ENCODE measurements around the gene AUTS2. TPM values are rescaled to one million over a fixed set of nuclear protein-coding genes. Genes with fewer than 3 reads are reported as not detected.
A peak's percentile ranks its signal among the peaks of the same experiment; 100 is the strongest.

AUTS2 gene
- total RNA-seq, 1 donor from 2014 or later = 80.6 TPM

GRCh38 chr7:70680306-70680705 lies 1082.0 kb downstream of the AUTS2 start:
- H3K27me3 Mint-ChIP-seq (ENCODE audit: unreplicated experiment) = no peaks in the 10 kb centered on the region

GRCh38 chr7:70680743-70681468 lies 1082.6 kb downstream of the AUTS2 start:
- Mint-ChIP-seq H3K27me3 (ENCODE audit: unreplicated experiment) (no peaks in the 10 kb centered on the region), H3K4me1 (ENCODE audit: unreplicated experiment) (peaks cover 5% of the 10 kb centered on the region), H3K27ac (ENCODE audit: unreplicated experiment) (no peak overlapping the region), H3K36me3 (ENCODE audit: unreplicated experiment) (peaks cover 10% of the 10 kb centered on the region), H3K9me3 (ENCODE audit: unreplicated experiment) (no peaks in the 10 kb centered on the region), H3K4me3 (ENCODE audit: unreplicated experiment) (no peak overlapping the region)
- no peak for TF ChIP-seq CTCF (IDR thresholded peaks at IDR 0.05)
- DNase-seq (ENCODE audit: extremely low spot score, unreplicated experiment) = no peak

More at GRCh38 chr7:70680306-70680705, 1082.0 kb downstream of the AUTS2 start:
- peaks cover 10% of the 10 kb centered on the region for H3K36me3 Mint-ChIP-seq (ENCODE audit: unreplicated experiment)
- no peaks in the 10 kb centered on the region for H3K9me3 Mint-ChIP-seq (ENCODE audit: unreplicated experiment)
- H3K27ac Mint-ChIP-seq (ENCODE audit: unreplicated experiment) = no peak overlapping the region
- H3K4me1 Mint-ChIP-seq (ENCODE audit: unreplicated experiment) = peaks cover 5% of the 10 kb centered on the region
- no peak for DNase-seq (ENCODE audit: extremely low spot score, unreplicated experiment)
- TF ChIP-seq CTCF (IDR thresholded peaks at IDR 0.05) = no peak
- H3K4me3 Mint-ChIP-seq (ENCODE audit: unreplicated experiment) = no peak overlapping the region

GRCh38 chr7:70681469-70682350 lies 1083.4 kb downstream of the AUTS2 start:
- H3K4me3 Mint-ChIP-seq (ENCODE audit: unreplicated experiment) = no peak overlapping the region
- H3K36me3 Mint-ChIP-seq (ENCODE audit: unreplicated experiment) = peaks cover 6% of the 10 kb centered on the region
- H3K27ac Mint-ChIP-seq (ENCODE audit: unreplicated experiment) = peak overlapping the region; percentile 20
- no peak for TF ChIP-seq CTCF (IDR thresholded peaks at IDR 0.05)
- H3K27me3 Mint-ChIP-seq (ENCODE audit: unreplicated experiment) = no peaks in the 10 kb centered on the region
- peaks cover 5% of the 10 kb centered on the region for H3K4me1 Mint-ChIP-seq (ENCODE audit: unreplicated experiment)
- DNase-seq (ENCODE audit: extremely low spot score, unreplicated experiment) = no peak
- no peaks in the 10 kb centered on the region for H3K9me3 Mint-ChIP-seq (ENCODE audit: unreplicated experiment)

GRCh38 chr7:70684173-70684572 lies 1085.9 kb downstream of the AUTS2 start:
- Mint-ChIP-seq H3K4me1 (ENCODE audit: unreplicated experiment) (peaks cover 5% of the 10 kb centered on the region), H3K27ac (ENCODE audit: unreplicated experiment) (no peak overlapping the region), H3K4me3 (ENCODE audit: unreplicated experiment) (no peak overlapping the region), H3K9me3 (ENCODE audit: unreplicated experiment) (no peaks in the 10 kb centered on the region), H3K36me3 (ENCODE audit: unreplicated experiment) (no peaks in the 10 kb centered on the region), H3K27me3 (ENCODE audit: unreplicated experiment) (no peaks in the 10 kb centered on the region)
- DNase-seq (ENCODE audit: extremely low spot score, unreplicated experiment) = no peak
- TF ChIP-seq CTCF (IDR thresholded peaks at IDR 0.05) = no peak

GRCh38 chr7:70693321-70693685 lies 1095.0 kb downstream of the AUTS2 start:
- Mint-ChIP-seq H3K9me3 (ENCODE audit: unreplicated experiment) (no peaks in the 10 kb centered on the region), H3K4me1 (ENCODE audit: unreplicated experiment) (peaks cover 30% of the 10 kb centered on the region), H3K27me3 (ENCODE audit: unreplicated experiment) (no peaks in the 10 kb centered on the region), H3K4me3 (ENCODE audit: unreplicated experiment) (peak overlapping the region; percentile 73), H3K36me3 (ENCODE audit: unreplicated experiment) (no peaks in the 10 kb centered on the region), H3K27ac (ENCODE audit: unreplicated experiment) (peak overlapping the region; percentile 65)
- DNase-seq (ENCODE audit: extremely low spot score, unreplicated experiment) = no peak
- TF ChIP-seq CTCF (IDR thresholded peaks at IDR 0.05) = no peak
